ENCODE data around the gene FSHB.

The FSHB gene

GRCh38 chr11:30270671-30271070, 39.9 kb downstream of the FSHB start:
- DNase-seq: no peak

GRCh38 chr11:30277176-30277575, 46.4 kb downstream of the FSHB start:
- DNase-seq: no peak

GRCh38 chr11:30279796-30280195, 49.0 kb downstream of the FSHB start:
- DNase-seq: no peak

- no peak for DNase-seq
Measured at GRCh38 chr11:30281476-30282288, 50.9 kb downstream of the FSHB start.

GRCh38 chr11:30282289-30282631, 51.4 kb downstream of the FSHB start:
- no peak for DNase-seq

Measured in NCI-H2171 (cell line).